ENCODE data around the gene PKD2. TPM values are rescaled to one million over a fixed set of nuclear protein-coding genes. Genes with fewer than 3 reads are reported as not detected.

Gene PKD2
- total RNA-seq, 1 experiment from 2014 or later, result 21.4 TPM

DNA sequence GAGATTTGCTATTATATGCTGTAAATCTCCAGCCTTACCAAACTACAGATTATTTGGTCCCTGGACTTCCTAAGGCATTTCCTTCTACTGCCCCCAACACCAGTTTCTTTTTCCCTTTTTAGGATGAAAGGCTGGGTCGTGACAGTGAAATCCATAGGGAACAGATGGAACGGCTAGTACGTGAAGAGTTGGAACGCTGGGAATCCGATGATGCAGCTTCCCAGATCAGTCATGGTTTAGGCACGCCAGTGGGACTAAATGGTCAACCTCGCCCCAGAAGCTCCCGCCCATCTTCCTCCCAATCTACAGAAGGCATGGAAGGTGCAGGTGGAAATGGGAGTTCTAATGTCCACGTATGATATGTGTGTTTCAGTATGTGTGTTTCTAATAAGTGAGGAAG, 67.9 kb downstream of the PKD2 start:
- DNase-seq (ENCODE audit: low spot score), result no peak
- Mint-ChIP-seq H3K9me3 (peaks cover 5% of the 10 kb centered on the region; the same call in 1 of the 2 replicates), H3K27me3 (ENCODE audit: low read depth) (no peaks in the 10 kb centered on the region), H3K4me3 (no peak overlapping the region), H3K27ac (no peak overlapping the region), H3K36me3 (peaks cover 47% of the 10 kb centered on the region), H3K4me1 (peaks cover 11% of the 10 kb centered on the region)
- no peak for ATAC-seq
- ChIA-PET CTCF (no interaction called here), POLR2A (no interaction called here)
- TF ChIP-seq ZNF232 (CRISPR knock-in tag; IDR thresholded peaks at IDR 0.05) (no peak), CREM (CRISPR knock-in tag; IDR thresholded peaks at IDR 0.05) (no peak), ZNF416 (CRISPR knock-in tag; IDR thresholded peaks at IDR 0.05) (no peak), ATF1 (CRISPR knock-in tag; IDR thresholded peaks at IDR 0.05) (no peak), MYBL2 (CRISPR knock-in tag; IDR thresholded peaks at IDR 0.05) (no peak)
- TF ChIP-seq, protein P1, sequence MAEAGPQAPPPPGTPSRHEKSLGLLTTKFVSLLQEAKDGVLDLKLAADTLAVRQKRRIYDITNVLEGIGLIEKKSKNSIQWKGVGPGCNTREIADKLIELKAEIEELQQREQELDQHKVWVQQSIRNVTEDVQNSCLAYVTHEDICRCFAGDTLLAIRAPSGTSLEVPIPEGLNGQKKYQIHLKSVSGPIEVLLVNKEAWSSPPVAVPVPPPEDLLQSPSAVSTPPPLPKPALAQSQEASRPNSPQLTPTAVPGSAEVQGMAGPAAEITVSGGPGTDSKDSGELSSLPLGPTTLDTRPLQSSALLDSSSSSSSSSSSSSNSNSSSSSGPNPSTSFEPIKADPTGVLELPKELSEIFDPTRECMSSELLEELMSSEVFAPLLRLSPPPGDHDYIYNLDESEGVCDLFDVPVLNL (CRISPR knock-in tag; IDR thresholded peaks at IDR 0.05; ENCODE audit: borderline replicate concordance, low read depth), result no peak
- TF ChIP-seq, protein P2, sequence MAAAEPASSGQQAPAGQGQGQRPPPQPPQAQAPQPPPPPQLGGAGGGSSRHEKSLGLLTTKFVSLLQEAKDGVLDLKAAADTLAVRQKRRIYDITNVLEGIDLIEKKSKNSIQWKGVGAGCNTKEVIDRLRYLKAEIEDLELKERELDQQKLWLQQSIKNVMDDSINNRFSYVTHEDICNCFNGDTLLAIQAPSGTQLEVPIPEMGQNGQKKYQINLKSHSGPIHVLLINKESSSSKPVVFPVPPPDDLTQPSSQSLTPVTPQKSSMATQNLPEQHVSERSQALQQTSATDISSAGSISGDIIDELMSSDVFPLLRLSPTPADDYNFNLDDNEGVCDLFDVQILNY (CRISPR knock-in tag; IDR thresholded peaks at IDR 0.05), result no peak
- TF ChIP-seq, protein P3, sequence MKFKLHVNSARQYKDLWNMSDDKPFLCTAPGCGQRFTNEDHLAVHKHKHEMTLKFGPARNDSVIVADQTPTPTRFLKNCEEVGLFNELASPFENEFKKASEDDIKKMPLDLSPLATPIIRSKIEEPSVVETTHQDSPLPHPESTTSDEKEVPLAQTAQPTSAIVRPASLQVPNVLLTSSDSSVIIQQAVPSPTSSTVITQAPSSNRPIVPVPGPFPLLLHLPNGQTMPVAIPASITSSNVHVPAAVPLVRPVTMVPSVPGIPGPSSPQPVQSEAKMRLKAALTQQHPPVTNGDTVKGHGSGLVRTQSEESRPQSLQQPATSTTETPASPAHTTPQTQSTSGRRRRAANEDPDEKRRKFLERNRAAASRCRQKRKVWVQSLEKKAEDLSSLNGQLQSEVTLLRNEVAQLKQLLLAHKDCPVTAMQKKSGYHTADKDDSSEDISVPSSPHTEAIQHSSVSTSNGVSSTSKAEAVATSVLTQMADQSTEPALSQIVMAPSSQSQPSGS (CRISPR knock-in tag; IDR thresholded peaks at IDR 0.05; ENCODE audit: borderline replicate concordance, low read depth), result no peak
- TF ChIP-seq, protein P4, sequence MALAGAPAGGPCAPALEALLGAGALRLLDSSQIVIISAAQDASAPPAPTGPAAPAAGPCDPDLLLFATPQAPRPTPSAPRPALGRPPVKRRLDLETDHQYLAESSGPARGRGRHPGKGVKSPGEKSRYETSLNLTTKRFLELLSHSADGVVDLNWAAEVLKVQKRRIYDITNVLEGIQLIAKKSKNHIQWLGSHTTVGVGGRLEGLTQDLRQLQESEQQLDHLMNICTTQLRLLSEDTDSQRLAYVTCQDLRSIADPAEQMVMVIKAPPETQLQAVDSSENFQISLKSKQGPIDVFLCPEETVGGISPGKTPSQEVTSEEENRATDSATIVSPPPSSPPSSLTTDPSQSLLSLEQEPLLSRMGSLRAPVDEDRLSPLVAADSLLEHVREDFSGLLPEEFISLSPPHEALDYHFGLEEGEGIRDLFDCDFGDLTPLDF (CRISPR knock-in tag; IDR thresholded peaks at IDR 0.05), result no peak

DNA sequence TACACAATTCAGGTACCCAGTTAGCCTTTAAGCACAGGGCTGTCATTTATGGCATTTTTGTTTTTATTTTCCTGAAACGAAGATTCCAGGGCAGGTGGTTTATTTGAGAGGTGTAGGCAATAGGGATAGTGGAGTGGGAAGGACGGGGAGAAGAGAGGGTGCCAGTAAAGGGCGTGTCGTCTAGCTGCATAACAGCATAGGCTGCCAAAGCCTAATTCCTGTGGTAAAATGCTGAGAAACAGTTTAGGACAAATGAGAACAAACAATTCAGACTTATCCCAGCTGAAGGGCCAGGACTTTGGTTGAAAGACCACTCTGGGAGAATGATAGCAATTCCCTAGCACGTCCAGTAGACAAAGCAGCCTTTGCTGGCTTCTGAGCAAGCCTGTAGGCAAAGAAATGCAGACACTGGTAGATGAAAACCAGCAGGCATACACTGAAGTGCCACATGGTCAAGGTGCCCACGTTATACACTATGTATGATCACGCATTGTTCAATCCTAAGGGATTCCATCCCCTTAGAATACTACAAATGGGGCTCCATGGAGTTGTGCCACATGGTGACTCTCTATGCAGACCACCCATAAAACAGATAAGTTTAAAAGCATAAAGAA, 70.6 kb downstream of the PKD2 start:
- ATAC-seq (peak; percentile 36; the same call in 1 of the 2 replicates), DNase-seq (ENCODE audit: low spot score) (no peak)
- H3K27ac Mint-ChIP-seq, result peak overlapping the region; percentile 38
- TF ChIP-seq TCF7 (CRISPR knock-in tag; IDR thresholded peaks at IDR 0.05; ENCODE audit: low read depth) (no peak), ESRRA (CRISPR knock-in tag; IDR thresholded peaks at IDR 0.05; ENCODE audit: borderline replicate concordance) (no peak), CREB1 (CRISPR knock-in tag; IDR thresholded peaks at IDR 0.05) (no peak), ZNF396 (CRISPR knock-in tag; IDR thresholded peaks at IDR 0.05; ENCODE audit: borderline replicate concordance) (no peak), KAT7 (CRISPR knock-in tag; IDR thresholded peaks at IDR 0.05; ENCODE audit: borderline replicate concordance) (no peak), GTF2I (CRISPR knock-in tag; conservative IDR thresholded peaks at IDR 0.05) (no peak), ATF1 (CRISPR knock-in tag; IDR thresholded peaks at IDR 0.05) (no peak)
- TF ChIP-seq, protein P1 (CRISPR knock-in tag; IDR thresholded peaks at IDR 0.05; ENCODE audit: borderline replicate concordance, low read depth), result no peak
- TF ChIP-seq, protein P5, sequence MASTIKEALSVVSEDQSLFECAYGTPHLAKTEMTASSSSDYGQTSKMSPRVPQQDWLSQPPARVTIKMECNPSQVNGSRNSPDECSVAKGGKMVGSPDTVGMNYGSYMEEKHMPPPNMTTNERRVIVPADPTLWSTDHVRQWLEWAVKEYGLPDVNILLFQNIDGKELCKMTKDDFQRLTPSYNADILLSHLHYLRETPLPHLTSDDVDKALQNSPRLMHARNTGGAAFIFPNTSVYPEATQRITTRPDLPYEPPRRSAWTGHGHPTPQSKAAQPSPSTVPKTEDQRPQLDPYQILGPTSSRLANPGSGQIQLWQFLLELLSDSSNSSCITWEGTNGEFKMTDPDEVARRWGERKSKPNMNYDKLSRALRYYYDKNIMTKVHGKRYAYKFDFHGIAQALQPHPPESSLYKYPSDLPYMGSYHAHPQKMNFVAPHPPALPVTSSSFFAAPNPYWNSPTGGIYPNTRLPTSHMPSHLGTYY (CRISPR knock-in tag; IDR thresholded peaks at IDR 0.05), result no peak
- TF ChIP-seq, protein P4 (CRISPR knock-in tag; IDR thresholded peaks at IDR 0.05), result no peak
- TF ChIP-seq, protein P6, sequence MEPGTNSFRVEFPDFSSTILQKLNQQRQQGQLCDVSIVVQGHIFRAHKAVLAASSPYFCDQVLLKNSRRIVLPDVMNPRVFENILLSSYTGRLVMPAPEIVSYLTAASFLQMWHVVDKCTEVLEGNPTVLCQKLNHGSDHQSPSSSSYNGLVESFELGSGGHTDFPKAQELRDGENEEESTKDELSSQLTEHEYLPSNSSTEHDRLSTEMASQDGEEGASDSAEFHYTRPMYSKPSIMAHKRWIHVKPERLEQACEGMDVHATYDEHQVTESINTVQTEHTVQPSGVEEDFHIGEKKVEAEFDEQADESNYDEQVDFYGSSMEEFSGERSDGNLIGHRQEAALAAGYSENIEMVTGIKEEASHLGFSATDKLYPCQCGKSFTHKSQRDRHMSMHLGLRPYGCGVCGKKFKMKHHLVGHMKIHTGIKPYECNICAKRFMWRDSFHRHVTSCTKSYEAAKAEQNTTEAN (CRISPR knock-in tag; IDR thresholded peaks at IDR 0.05), result no peak
- TF ChIP-seq, protein P7, sequence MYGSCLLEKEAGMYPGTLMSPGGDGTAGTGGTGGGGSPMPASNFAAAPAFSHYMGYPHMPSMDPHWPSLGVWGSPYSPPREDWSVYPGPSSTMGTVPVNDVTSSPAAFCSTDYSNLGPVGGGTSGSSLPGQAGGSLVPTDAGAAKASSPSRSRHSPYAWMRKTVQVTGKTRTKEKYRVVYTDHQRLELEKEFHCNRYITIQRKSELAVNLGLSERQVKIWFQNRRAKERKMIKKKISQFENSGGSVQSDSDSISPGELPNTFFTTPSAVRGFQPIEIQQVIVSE (CRISPR knock-in tag; IDR thresholded peaks at IDR 0.05; ENCODE audit: borderline replicate concordance), result no peak
- TF ChIP-seq, protein P8, sequence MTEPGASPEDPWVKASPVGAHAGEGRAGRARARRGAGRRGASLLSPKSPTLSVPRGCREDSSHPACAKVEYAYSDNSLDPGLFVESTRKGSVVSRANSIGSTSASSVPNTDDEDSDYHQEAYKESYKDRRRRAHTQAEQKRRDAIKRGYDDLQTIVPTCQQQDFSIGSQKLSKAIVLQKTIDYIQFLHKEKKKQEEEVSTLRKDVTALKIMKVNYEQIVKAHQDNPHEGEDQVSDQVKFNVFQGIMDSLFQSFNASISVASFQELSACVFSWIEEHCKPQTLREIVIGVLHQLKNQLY (CRISPR knock-in tag; IDR thresholded peaks at IDR 0.05), result no peak
- TF ChIP-seq, protein P9, sequence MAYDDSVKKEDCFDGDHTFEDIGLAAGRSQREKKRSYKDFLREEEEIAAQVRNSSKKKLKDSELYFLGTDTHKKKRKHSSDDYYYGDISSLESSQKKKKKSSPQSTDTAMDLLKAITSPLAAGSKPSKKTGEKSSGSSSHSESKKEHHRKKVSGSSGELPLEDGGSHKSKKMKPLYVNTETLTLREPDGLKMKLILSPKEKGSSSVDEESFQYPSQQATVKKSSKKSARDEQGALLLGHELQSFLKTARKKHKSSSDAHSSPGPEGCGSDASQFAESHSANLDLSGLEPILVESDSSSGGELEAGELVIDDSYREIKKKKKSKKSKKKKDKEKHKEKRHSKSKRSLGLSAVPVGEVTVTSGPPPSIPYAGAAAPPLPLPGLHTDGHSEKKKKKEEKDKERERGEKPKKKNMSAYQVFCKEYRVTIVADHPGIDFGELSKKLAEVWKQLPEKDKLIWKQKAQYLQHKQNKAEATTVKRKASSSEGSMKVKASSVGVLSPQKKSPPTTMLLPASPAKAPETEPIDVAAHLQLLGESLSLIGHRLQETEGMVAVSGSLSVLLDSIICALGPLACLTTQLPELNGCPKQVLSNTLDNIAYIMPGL (CRISPR knock-in tag; IDR thresholded peaks at IDR 0.05), result no peak

More for the DNA sequence above, 70.6 kb downstream of the PKD2 start:
- ChIA-PET CTCF (interaction anchor here (1.8 kb wide), 1 partner anchor 134 kb away, joined by 5 read pairs; no protein-coding TSS in a partner anchor), POLR2A (no interaction called here)
- H3K4me3 Mint-ChIP-seq, result no peak overlapping the region
- peaks cover 24% of the 10 kb centered on the region for H3K36me3 Mint-ChIP-seq
- H3K4me1 Mint-ChIP-seq, result peaks cover 11% of the 10 kb centered on the region
- H3K9me3 Mint-ChIP-seq, result no peaks in the 10 kb centered on the region
- no peaks in the 10 kb centered on the region for H3K27me3 Mint-ChIP-seq (ENCODE audit: low read depth)
